WTC11 (cell line): Measurements from ENCODE around the gene FAR2. TPM values are rescaled to one million over a fixed set of nuclear protein-coding genes. Genes with fewer than 3 reads are reported as not detected.

Experiments
- ATAC-seq: fragments of 200-7000 bp; cut with Tn5 transposase; 2 replicates; pipeline ENCODE4 v1.10.0; 2021; ENCODE audit warnings: mild to moderate bottlenecking, moderate library complexity
- CTCF ChIA-PET: fragments of 300-600 bp; sonication (Branson Sonifier 250); formaldehyde crosslinking; loops from one replicate; lab custom pipeline; 2021; ENCODE audit warnings: antibody characterized with exemption; lab: Charles Lee
- POLR2A ChIA-PET: fragments of 350-600 bp; sonication (Branson Sonifier 250); formaldehyde crosslinking; loops from one replicate; lab custom pipeline; 2021; ENCODE audit warnings: antibody characterized with exemption; lab: Charles Lee
- DNase-seq: peaks from one replicate; pipeline ENCODE4 v3.0.0; 2021; ENCODE audit warnings: low spot score
- H3K27ac Mint-ChIP-seq: 2 replicates; pipeline ENCODE4 v1.8.0; 2021; ENCODE audit warnings: mixed read lengths
- H3K27me3 Mint-ChIP-seq: 2 replicates; pipeline ENCODE4 v1.8.0; 2021; ENCODE audit warnings: low read depth, mild to moderate bottlenecking, moderate library complexity, mixed read lengths
- H3K36me3 Mint-ChIP-seq: 2 replicates; pipeline ENCODE4 v1.8.0; 2021; ENCODE audit warnings: mixed read lengths
- H3K4me1 Mint-ChIP-seq: 2 replicates; pipeline ENCODE4 v1.8.0; 2022; ENCODE audit warnings: mixed read lengths
- H3K4me3 Mint-ChIP-seq: 2 replicates; pipeline ENCODE4 v1.8.0; 2021; ENCODE audit warnings: mild to moderate bottlenecking, moderate library complexity, mixed read lengths
- H3K9me3 Mint-ChIP-seq: 2 replicates; pipeline ENCODE4 v1.8.0; 2021; ENCODE audit warnings: mixed read lengths
- FOXP1 ChIP-seq: sonication (generic); formaldehyde crosslinking; IDR thresholded peaks from 2 replicates; pipeline ENCODE4 v1.8.0; 2022; ENCODE audit warnings: missing genetic modification reagents, mild to moderate bottlenecking, moderate library complexity, borderline replicate concordance
- KAT7 ChIP-seq: sonication (generic); formaldehyde crosslinking; IDR thresholded peaks from 2 replicates; pipeline ENCODE4 v1.8.1; 2023; ENCODE audit warnings: missing genetic modification reagents, mild to moderate bottlenecking, borderline replicate concordance
- NFYB ChIP-seq: sonication (generic); formaldehyde crosslinking; conservative IDR thresholded peaks from 2 replicates; pipeline ENCODE4 v1.8.0; 2022; ENCODE audit warnings: low read depth, missing genetic modification reagents
- NR1H2 ChIP-seq: sonication (generic); formaldehyde crosslinking; IDR thresholded peaks from 2 replicates; pipeline ENCODE4 v1.9.0; 2021; ENCODE audit warnings: mild to moderate bottlenecking, moderate library complexity, missing genetic modification reagents
- NR3C1 ChIP-seq: sonication (generic); formaldehyde crosslinking; conservative IDR thresholded peaks from 2 replicates; pipeline ENCODE4 v1.8.1; 2023; ENCODE audit warnings: low read depth, mild to moderate bottlenecking, missing genetic modification reagents
- OVOL2 ChIP-seq: fragments of 250-450 bp; sonication (Bioruptor Pico); IDR thresholded peaks from 2 replicates; pipeline ENCODE4 v1.9.0; 2021; ENCODE audit warnings: mild to moderate bottlenecking, borderline replicate concordance
- TCF7 ChIP-seq: sonication (generic); formaldehyde crosslinking; IDR thresholded peaks from 2 replicates; pipeline ENCODE4 v1.8.0; 2022; ENCODE audit warnings: mild to moderate bottlenecking, low read depth, missing genetic modification reagents, moderate library complexity
- TP53 ChIP-seq: sonication (generic); formaldehyde crosslinking; IDR thresholded peaks from 2 replicates; pipeline ENCODE4 v1.8.1; 2023; ENCODE audit warnings: mild to moderate bottlenecking, missing genetic modification reagents
- ZNF219 ChIP-seq: sonication (generic); formaldehyde crosslinking; IDR thresholded peaks from 2 replicates; pipeline ENCODE4 v1.8.0; 2023; ENCODE audit warnings: missing genetic modification reagents, mild to moderate bottlenecking, borderline replicate concordance
- ZNF232 ChIP-seq: sonication (generic); formaldehyde crosslinking; IDR thresholded peaks from 2 replicates; pipeline ENCODE4 v1.8.0; 2022; ENCODE audit warnings: mild to moderate bottlenecking, missing genetic modification reagents
- ZNF263 ChIP-seq: sonication (generic); formaldehyde crosslinking; IDR thresholded peaks from 2 replicates; pipeline ENCODE4 v1.8.1; 2022; ENCODE audit warnings: low read depth, mild to moderate bottlenecking, moderate library complexity, missing genetic modification reagents
- ZNF396 ChIP-seq: fragments of 250-450 bp; sonication (Bioruptor Pico); IDR thresholded peaks from 2 replicates; pipeline ENCODE4 v1.8.0; 2021; ENCODE audit warnings: mild to moderate bottlenecking, moderate library complexity, borderline replicate concordance
- ZNF416 ChIP-seq: fragments of 250-450 bp; sonication (Bioruptor Pico); IDR thresholded peaks from 2 replicates; pipeline ENCODE4 v1.9.0; 2021; ENCODE audit warnings: mild to moderate bottlenecking, inconsistent platforms
- total RNA-seq: library from RNA; stranded (reverse); gene quantifications from 3 replicates; pipeline ENCODE4 v1.2.3, GENCODE V29; 2021
- TF ChIP-seq, protein P1 (sequence below): sonication (generic); formaldehyde crosslinking; IDR thresholded peaks from 2 replicates; pipeline ENCODE4 v1.8.0; 2023; ENCODE audit warnings: missing genetic modification reagents, mild to moderate bottlenecking, borderline replicate concordance
- TF ChIP-seq, protein P2 (sequence below): sonication (generic); formaldehyde crosslinking; IDR thresholded peaks from 2 replicates; pipeline ENCODE4 v1.8.0; 2022; ENCODE audit warnings: missing genetic modification reagents
- TF ChIP-seq, protein P3 (sequence below): sonication (generic); formaldehyde crosslinking; IDR thresholded peaks from 2 replicates; pipeline ENCODE4 v1.8.1; 2023; ENCODE audit warnings: mild to moderate bottlenecking, missing genetic modification reagents
- TF ChIP-seq, protein P4 (sequence below): sonication (generic); formaldehyde crosslinking; conservative IDR thresholded peaks from 2 replicates; pipeline ENCODE4 v1.8.1; 2023; ENCODE audit warnings: mild to moderate bottlenecking, low read depth, missing genetic modification reagents, moderate library complexity
- TF ChIP-seq, protein P5 (sequence below): sonication (generic); formaldehyde crosslinking; IDR thresholded peaks from 2 replicates; pipeline ENCODE4 v1.8.1; 2023; ENCODE audit warnings: mild to moderate bottlenecking, missing genetic modification reagents, moderate library complexity
- TF ChIP-seq, protein P6 (sequence below): fragments of 250-450 bp; sonication (Bioruptor Pico); IDR thresholded peaks from 2 replicates; pipeline ENCODE4 v1.9.0; 2021; ENCODE audit warnings: moderate library complexity, mild to moderate bottlenecking, inconsistent platforms, borderline replicate concordance

Gene FAR2
- total RNA-seq, 1 experiment from 2014 or later, result 20.0 TPM

DNA sequence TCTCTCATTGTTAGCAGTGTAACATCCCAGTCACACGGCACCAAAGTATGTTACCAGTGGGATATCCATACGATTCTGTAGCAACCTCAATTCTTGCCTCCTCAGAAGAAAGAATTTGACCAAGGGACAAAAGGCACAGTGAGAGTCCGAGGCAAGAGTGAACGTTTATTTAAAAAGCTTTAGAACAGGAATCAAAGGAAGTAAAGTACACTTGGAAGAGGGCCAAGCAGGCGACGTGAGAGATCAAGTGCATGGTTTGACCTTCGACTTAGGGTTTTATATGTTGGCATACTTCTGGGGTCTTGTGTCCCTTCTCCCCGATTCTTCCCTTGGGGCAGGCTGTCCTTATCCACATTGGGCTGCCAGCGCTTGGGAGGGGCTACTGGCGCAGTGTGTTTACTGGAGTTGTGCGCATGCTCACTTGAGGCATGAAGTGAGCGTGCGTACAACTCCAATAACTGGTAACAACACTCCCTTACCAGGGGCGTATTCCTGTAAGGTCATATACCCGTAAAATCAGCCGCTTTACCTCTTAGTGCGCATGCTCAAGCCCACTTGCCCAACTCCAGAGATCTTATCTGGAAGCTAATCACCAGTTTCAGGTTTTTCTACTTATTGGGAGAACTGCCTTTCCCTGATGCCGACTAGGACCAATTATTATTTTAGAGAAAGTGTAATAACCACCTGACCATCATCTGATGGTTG lies 71.7 kb downstream of the FAR2 start:
- DNase-seq (no peak), ATAC-seq (no peak)
- TF ChIP-seq NR3C1 (CRISPR knock-in tag) (no peak), ZNF396 (CRISPR knock-in tag) (no peak), TCF7 (CRISPR knock-in tag) (no peak), KAT7 (CRISPR knock-in tag) (no peak), ZNF416 (CRISPR knock-in tag) (no peak), ZNF232 (CRISPR knock-in tag) (no peak), OVOL2 (CRISPR knock-in tag) (no peak), NR1H2 (CRISPR knock-in tag) (no peak), ZNF219 (CRISPR knock-in tag) (no peak)
- TF ChIP-seq, protein P1, sequence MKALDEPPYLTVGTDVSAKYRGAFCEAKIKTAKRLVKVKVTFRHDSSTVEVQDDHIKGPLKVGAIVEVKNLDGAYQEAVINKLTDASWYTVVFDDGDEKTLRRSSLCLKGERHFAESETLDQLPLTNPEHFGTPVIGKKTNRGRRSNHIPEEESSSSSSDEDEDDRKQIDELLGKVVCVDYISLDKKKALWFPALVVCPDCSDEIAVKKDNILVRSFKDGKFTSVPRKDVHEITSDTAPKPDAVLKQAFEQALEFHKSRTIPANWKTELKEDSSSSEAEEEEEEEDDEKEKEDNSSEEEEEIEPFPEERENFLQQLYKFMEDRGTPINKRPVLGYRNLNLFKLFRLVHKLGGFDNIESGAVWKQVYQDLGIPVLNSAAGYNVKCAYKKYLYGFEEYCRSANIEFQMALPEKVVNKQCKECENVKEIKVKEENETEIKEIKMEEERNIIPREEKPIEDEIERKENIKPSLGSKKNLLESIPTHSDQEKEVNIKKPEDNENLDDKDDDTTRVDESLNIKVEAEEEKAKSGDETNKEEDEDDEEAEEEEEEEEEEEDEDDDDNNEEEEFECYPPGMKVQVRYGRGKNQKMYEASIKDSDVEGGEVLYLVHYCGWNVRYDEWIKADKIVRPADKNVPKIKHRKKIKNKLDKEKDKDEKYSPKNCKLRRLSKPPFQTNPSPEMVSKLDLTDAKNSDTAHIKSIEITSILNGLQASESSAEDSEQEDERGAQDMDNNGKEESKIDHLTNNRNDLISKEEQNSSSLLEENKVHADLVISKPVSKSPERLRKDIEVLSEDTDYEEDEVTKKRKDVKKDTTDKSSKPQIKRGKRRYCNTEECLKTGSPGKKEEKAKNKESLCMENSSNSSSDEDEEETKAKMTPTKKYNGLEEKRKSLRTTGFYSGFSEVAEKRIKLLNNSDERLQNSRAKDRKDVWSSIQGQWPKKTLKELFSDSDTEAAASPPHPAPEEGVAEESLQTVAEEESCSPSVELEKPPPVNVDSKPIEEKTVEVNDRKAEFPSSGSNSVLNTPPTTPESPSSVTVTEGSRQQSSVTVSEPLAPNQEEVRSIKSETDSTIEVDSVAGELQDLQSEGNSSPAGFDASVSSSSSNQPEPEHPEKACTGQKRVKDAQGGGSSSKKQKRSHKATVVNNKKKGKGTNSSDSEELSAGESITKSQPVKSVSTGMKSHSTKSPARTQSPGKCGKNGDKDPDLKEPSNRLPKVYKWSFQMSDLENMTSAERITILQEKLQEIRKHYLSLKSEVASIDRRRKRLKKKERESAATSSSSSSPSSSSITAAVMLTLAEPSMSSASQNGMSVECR (CRISPR knock-in tag), result no peak
- TF ChIP-seq, protein P2, sequence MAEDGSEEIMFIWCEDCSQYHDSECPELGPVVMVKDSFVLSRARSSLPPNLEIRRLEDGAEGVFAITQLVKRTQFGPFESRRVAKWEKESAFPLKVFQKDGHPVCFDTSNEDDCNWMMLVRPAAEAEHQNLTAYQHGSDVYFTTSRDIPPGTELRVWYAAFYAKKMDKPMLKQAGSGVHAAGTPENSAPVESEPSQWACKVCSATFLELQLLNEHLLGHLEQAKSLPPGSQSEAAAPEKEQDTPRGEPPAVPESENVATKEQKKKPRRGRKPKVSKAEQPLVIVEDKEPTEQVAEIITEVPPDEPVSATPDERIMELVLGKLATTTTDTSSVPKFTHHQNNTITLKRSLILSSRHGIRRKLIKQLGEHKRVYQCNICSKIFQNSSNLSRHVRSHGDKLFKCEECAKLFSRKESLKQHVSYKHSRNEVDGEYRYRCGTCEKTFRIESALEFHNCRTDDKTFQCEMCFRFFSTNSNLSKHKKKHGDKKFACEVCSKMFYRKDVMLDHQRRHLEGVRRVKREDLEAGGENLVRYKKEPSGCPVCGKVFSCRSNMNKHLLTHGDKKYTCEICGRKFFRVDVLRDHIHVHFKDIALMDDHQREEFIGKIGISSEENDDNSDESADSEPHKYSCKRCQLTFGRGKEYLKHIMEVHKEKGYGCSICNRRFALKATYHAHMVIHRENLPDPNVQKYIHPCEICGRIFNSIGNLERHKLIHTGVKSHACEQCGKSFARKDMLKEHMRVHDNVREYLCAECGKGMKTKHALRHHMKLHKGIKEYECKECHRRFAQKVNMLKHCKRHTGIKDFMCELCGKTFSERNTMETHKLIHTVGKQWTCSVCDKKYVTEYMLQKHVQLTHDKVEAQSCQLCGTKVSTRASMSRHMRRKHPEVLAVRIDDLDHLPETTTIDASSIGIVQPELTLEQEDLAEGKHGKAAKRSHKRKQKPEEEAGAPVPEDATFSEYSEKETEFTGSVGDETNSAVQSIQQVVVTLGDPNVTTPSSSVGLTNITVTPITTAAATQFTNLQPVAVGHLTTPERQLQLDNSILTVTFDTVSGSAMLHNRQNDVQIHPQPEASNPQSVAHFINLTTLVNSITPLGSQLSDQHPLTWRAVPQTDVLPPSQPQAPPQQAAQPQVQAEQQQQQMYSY, result no peak
- H3K9me3 Mint-ChIP-seq, result peaks cover 6% of the 10 kb centered on the region
- POLR2A ChIA-PET, result no interaction called here
- H3K4me3 Mint-ChIP-seq, result no peak overlapping the region
- H3K4me1 Mint-ChIP-seq, result peaks cover 23% of the 10 kb centered on the region
- CTCF ChIA-PET, result interaction anchor here (1.0 kb wide), 1 partner anchor 147 kb away, joined by 3 read pairs; no protein-coding TSS in a partner anchor
- H3K27me3 Mint-ChIP-seq, result no peaks in the 10 kb centered on the region; the same call in 1 of the 2 replicates
- H3K36me3 Mint-ChIP-seq, result peaks cover 3% of the 10 kb centered on the region
- no peak overlapping the region for H3K27ac Mint-ChIP-seq

DNA sequence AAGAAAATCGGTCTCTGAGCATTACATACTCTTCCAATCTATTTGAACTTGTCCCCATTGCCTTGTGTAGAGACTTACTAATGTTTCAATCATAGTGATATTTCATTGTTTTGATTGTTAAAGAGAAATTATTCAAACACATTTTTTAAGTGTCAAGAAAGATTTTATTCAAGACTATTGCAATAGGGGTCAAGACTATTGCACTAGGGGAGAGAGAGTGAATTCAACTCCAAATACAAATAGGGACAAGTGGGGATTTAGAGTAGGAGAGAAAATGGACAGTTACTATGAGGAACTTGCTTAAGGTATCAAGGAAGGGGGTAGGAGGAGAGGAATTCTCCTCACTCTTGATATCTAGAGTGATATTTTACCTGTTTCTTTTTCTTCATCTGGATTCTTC lies 73.1 kb downstream of the FAR2 start:
- no peak overlapping the region for H3K4me3 Mint-ChIP-seq
- POLR2A ChIA-PET, result no interaction called here
- TF ChIP-seq, protein P3, sequence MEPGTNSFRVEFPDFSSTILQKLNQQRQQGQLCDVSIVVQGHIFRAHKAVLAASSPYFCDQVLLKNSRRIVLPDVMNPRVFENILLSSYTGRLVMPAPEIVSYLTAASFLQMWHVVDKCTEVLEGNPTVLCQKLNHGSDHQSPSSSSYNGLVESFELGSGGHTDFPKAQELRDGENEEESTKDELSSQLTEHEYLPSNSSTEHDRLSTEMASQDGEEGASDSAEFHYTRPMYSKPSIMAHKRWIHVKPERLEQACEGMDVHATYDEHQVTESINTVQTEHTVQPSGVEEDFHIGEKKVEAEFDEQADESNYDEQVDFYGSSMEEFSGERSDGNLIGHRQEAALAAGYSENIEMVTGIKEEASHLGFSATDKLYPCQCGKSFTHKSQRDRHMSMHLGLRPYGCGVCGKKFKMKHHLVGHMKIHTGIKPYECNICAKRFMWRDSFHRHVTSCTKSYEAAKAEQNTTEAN (CRISPR knock-in tag), result no peak
- TF ChIP-seq ZNF263 (CRISPR knock-in tag) (no peak), NFYB (CRISPR knock-in tag) (no peak), TP53 (CRISPR knock-in tag) (no peak), FOXP1 (CRISPR knock-in tag) (no peak)
- TF ChIP-seq, protein P4, sequence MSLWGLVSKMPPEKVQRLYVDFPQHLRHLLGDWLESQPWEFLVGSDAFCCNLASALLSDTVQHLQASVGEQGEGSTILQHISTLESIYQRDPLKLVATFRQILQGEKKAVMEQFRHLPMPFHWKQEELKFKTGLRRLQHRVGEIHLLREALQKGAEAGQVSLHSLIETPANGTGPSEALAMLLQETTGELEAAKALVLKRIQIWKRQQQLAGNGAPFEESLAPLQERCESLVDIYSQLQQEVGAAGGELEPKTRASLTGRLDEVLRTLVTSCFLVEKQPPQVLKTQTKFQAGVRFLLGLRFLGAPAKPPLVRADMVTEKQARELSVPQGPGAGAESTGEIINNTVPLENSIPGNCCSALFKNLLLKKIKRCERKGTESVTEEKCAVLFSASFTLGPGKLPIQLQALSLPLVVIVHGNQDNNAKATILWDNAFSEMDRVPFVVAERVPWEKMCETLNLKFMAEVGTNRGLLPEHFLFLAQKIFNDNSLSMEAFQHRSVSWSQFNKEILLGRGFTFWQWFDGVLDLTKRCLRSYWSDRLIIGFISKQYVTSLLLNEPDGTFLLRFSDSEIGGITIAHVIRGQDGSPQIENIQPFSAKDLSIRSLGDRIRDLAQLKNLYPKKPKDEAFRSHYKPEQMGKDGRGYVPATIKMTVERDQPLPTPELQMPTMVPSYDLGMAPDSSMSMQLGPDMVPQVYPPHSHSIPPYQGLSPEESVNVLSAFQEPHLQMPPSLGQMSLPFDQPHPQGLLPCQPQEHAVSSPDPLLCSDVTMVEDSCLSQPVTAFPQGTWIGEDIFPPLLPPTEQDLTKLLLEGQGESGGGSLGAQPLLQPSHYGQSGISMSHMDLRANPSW (CRISPR knock-in tag), result no peak
- TF ChIP-seq, protein P5, sequence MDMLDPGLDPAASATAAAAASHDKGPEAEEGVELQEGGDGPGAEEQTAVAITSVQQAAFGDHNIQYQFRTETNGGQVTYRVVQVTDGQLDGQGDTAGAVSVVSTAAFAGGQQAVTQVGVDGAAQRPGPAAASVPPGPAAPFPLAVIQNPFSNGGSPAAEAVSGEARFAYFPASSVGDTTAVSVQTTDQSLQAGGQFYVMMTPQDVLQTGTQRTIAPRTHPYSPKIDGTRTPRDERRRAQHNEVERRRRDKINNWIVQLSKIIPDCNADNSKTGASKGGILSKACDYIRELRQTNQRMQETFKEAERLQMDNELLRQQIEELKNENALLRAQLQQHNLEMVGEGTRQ, result no peak
- TF ChIP-seq, protein P6, sequence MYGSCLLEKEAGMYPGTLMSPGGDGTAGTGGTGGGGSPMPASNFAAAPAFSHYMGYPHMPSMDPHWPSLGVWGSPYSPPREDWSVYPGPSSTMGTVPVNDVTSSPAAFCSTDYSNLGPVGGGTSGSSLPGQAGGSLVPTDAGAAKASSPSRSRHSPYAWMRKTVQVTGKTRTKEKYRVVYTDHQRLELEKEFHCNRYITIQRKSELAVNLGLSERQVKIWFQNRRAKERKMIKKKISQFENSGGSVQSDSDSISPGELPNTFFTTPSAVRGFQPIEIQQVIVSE (CRISPR knock-in tag), result no peak

More for the DNA sequence above, 73.1 kb downstream of the FAR2 start:
- peaks cover 6% of the 10 kb centered on the region for H3K9me3 Mint-ChIP-seq
- peaks cover 3% of the 10 kb centered on the region for H3K36me3 Mint-ChIP-seq
- H3K4me1 Mint-ChIP-seq, result peaks cover 34% of the 10 kb centered on the region
- H3K27me3 Mint-ChIP-seq, result no peaks in the 10 kb centered on the region; the same call in 1 of the 2 replicates
- no peak overlapping the region for H3K27ac Mint-ChIP-seq
- CTCF ChIA-PET, result no interaction called here
- DNase-seq (no peak), ATAC-seq (no peak)
